C4-2B (cell line): ENCODE data around the gene SNX8.

Experiments
- CTCF ChIP-seq: fragments of 450-650 bp; conservative IDR thresholded peaks from 2 replicates; pipeline ENCODE4 v1.5.1; 2017; ENCODE audit warnings: mild to moderate bottlenecking
- ZFX ChIP-seq: fragments of 450-650 bp; IDR thresholded peaks from 2 replicates; pipeline ENCODE4 v1.6.1; 2017

- no peak for TF ChIP-seq CTCF
- no peak for TF ChIP-seq ZFX
Measured at GRCh38 chr7:2279896-2280295, 34.3 kb downstream of the SNX8 start.
